KOPT-K1 (cell line): ENCODE results near the gene TEFM.
"Not testable (repeated sequence)": the region's sequence is repeated elsewhere in the genome, so short reads cannot be mapped to it uniquely, and the experiment has no call there.

Experiments
- H3K27ac ChIP-seq: fragments of 200-600 bp; sonication (generic); 2 replicates; pipeline ENCODE4 v1.5.1; 2016; ENCODE audit warnings: antibody characterized with exemption, mild to moderate bottlenecking, low read depth, low read length; ENCODE audit not compliant: poor library complexity, severe bottlenecking
- H3K36me3 ChIP-seq: fragments of 200-600 bp; sonication (generic); 2 replicates; pipeline ENCODE4 v1.5.1; 2017; ENCODE audit warnings: antibody characterized with exemption, mild to moderate bottlenecking, low read length, moderate library complexity; ENCODE audit not compliant: insufficient read depth
- H3K9me3 ChIP-seq: fragments of 200-600 bp; sonication (generic); 2 replicates; pipeline ENCODE4 v1.5.1; 2017; ENCODE audit warnings: antibody characterized with exemption, low read length, mild to moderate bottlenecking; ENCODE audit not compliant: insufficient read depth, poor library complexity, severe bottlenecking

Gene TEFM

DNA sequence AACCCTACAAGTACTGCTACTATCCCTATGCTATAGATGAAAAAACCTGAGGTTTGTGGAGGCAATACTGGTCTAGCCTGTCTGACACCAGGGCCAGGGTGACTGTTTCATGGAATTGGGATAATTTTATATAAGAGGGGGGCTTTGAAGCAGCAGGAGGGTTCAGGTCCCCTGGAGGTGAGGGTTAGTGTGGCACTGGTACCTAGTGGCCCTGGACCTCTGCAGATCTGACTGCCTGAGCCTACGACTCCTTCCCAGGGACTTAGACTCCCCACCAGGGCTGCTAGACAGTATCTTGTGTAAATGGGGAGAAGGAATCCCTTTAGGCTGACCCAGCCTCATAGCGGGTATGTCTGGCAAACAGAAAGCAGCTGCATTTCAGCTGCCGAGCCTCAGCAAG lies 22.5 kb upstream of the TEFM start:
- no peak overlapping the region for H3K27ac ChIP-seq
- no peaks in the 10 kb centered on the region for H3K9me3 ChIP-seq
- H3K36me3 ChIP-seq, result no peaks in the 10 kb centered on the region

- no peaks in the 10 kb centered on the region for H3K9me3 ChIP-seq
- H3K27ac ChIP-seq, result no peak overlapping the region
- H3K36me3 ChIP-seq, result no peaks in the 10 kb centered on the region
Measured at GRCh38 chr17:30927756-30928155, 21.7 kb upstream of the TEFM start.

GRCh38 chr17:30926516-30926915 lies 20.5 kb upstream of the TEFM start:
- no peaks in the 10 kb centered on the region for H3K36me3 ChIP-seq
- no peaks in the 10 kb centered on the region for H3K9me3 ChIP-seq
- H3K27ac ChIP-seq, result no peak overlapping the region

- Histone ChIP-seq H3K9me3 (no peaks in the 10 kb centered on the region), H3K36me3 (no peaks in the 10 kb centered on the region), H3K27ac (no peak overlapping the region)
Measured at GRCh38 chr17:30924341-30924740, 18.3 kb upstream of the TEFM start.

DNA sequence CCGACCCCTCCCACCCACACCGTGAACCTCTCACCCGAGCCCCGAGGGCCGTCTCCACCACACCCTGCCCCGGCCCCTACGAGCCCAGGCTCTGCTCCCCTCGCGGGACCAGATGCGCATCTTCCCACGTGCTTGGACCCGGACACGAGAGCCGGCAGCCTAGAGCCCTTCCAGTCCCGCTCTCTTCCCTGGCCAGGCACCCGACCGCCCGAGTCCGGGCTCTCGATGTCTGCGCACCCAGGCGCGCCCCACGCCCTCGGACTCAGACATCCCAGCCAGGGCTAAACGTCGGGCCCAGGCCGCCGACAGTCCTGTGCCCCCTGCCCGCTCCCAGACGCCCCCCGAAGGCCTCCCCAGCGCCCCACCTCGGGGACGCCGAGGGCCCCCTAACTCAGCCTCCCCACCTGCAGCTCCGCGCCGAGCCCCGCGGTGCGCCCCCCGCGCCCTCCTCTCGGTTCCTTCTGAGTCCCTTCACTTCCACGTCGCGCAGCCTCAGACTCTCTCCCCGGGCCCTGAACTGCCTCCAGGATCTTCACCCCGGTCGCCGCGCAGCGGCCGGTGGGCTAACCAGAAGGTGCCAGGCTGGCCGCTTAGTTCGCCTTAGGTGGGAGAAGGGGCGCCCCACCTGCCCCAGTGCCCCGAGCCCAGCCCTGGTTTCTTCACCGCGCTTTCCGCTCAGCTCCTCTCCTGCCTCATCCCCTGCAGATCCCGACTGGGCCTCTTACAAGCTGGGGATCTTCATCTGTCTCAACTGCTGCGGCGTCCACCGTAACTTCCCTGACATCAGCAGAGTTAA lies 16.4 kb upstream of the TEFM start:
- Histone ChIP-seq H3K36me3 (no peaks in the 10 kb centered on the region), H3K9me3 (no peaks in the 10 kb centered on the region), H3K27ac (no peak overlapping the region)

DNA sequence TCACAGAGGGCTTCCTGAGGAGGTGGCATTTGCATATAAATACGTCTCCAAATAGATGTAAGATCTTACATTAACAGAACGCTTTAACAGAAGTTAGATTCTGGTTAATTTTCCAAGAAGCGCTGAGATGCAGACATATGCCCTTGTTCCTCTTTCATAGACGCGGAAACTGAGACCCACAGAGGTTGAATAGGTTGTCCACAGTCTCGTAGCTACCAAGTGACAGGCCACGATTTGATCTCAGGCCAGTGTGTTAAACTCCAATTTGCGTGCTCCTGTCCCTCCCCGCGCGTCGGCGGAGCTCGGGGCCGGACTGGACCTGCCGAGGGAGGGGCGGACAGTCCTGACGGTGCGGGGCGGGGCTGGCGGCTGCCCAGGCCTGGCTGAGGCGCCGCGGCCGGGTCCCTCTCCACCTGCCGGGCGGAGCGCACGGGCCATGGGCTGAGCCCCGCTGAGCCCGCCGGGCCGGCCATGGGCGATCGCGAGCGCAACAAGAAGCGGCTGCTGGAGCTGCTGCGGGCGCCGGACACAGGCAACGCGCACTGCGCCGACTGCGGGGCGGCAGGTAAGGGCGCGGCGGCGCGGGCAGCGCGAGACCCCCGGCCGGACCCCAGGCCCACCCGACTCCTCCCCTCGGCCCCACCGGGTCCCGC lies 15.6 kb upstream of the TEFM start, which contains the start of gene ADAP2:
ADAP2 (plus strand) TSS at position 402 of the 653 bp plus-strand sequence; CDS start at position 472, 70 bp downstream.
- Histone ChIP-seq H3K27ac (no peak within 1 kb of the TSS), H3K9me3 (no peaks in the 10 kb centered on the region), H3K36me3 (no peaks in the 10 kb centered on the region)

DNA sequence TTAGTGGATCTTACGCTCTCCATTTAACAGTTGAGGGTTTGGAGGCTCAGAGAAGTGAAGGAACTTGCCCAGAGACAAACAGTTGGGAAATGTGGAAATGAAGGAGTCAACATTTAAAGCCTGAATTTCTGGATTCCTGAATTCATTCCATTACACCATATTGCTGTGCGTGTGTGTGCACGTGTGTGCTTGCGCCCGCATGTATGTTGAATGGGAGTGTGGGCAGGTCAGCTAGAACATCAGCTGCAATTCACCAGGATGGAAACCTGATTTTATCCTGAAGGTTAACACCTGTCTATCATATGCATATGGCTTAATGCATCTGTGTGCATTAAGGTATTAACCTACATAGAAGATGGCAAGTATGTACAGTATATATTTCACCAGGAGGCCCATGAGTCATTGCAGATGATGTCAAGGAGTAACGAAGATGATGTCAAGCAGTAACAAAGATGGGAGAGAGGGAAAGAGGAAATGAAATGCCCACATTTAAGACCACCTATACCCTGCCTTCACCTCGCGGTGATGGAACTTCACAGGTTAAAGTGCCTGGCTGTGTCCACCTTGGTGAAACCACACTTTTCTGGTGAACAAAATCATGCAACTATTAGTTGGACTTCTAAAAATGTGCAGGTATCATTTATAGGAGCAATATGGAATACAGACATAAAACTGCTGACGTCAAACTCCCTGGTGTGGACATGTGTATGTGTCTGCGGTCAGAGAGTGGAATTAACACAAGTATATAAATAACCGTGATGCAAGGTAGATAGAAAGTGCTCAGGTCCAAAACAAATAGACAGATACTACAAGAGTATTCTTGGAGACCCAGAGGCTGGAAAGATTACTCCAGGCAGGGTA lies 14.9 kb upstream of the TEFM start:
- no peak overlapping the region for H3K27ac ChIP-seq
- no peaks in the 10 kb centered on the region for H3K9me3 ChIP-seq
- no peaks in the 10 kb centered on the region for H3K36me3 ChIP-seq

GRCh38 chr17:30920282-30920681 lies 14.2 kb upstream of the TEFM start:
- Histone ChIP-seq H3K27ac (no peak overlapping the region), H3K9me3 (no peaks in the 10 kb centered on the region)

DNA sequence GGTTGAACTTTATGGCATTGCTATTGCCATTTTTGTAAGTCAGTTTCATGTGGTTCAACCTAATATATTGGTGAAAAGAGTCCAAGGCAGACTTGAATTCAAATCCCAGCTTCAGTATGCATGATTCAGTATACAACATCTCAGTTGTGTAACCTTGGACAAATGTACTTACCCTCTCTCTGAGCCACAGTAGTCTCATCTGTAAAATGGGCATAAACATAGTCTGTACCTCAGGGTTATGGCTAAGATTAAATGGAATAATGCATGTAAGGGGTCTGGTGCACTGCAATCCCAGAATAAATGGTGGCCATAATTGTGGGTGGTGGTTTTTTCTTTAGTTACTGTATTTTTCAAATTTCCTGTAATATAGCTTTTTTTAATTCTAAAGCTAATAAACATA lies 11.0 kb upstream of the TEFM start:
- H3K9me3 ChIP-seq, result no peaks in the 10 kb centered on the region
- no peak overlapping the region for H3K27ac ChIP-seq
- no peaks in the 10 kb centered on the region for H3K36me3 ChIP-seq

More at GRCh38 chr17:30920282-30920681, 14.2 kb upstream of the TEFM start:
- no peaks in the 10 kb centered on the region for H3K36me3 ChIP-seq

DNA sequence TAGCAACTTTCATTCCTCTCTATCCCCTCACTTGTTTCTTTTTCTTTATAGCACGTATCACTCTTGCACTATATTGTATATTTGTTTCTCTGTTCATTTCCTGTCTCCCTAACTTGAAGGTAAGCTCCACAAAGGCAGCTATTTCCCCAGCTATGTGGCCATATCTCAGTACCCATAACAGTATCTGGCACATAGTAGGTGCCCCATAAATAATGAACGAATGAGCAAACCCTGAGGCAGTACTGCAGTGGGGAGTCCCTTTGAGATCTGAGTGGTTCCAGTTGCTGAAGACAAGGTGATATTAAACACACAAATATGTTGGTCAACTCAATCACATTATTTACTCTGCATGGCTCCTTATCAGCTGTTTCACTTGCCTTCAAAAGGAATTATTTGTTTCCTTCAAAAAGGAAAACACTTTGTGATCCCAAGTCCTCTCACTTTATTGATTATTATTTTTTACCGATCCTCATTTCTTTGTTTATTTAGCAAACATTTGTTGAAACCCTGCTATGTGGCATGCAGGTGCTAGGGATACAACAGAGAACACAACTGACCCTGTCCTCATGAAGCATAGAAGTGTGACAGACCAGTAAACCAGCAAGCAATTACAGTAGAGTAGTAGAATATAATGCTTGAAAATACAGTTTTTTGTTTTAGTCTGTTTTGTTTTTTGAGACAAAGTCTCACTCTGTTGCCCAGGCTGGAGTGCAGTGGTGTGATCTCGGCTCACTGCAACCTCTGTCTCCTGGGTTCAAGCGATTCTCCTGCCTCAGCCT lies 10.0 kb upstream of the TEFM start:
- H3K36me3 ChIP-seq, result no peaks in the 10 kb centered on the region
- no peak overlapping the region for H3K27ac ChIP-seq
- no peaks in the 10 kb centered on the region for H3K9me3 ChIP-seq

DNA sequence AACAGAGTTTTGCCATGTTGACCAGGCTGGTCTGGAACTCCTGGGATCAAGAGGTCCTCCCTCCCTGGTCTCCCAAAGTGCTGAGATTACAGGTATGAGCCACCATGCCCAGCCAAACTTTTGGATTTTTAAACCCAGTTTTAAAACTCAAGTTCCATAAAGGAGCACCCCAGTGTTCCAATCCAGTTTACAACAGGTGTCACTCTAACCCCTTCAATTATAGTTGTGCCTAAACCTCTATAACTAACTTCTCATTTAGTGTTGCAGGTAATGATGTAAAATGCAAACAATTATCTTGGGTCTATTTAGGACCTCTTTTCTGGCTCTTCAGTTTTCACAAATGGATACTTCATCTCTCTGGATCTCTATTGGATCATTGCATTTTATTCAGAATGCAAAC lies 7.9 kb upstream of the TEFM start:
- Histone ChIP-seq H3K9me3 (no peaks in the 10 kb centered on the region), H3K36me3 (no peaks in the 10 kb centered on the region), H3K27ac (no peak overlapping the region)

DNA sequence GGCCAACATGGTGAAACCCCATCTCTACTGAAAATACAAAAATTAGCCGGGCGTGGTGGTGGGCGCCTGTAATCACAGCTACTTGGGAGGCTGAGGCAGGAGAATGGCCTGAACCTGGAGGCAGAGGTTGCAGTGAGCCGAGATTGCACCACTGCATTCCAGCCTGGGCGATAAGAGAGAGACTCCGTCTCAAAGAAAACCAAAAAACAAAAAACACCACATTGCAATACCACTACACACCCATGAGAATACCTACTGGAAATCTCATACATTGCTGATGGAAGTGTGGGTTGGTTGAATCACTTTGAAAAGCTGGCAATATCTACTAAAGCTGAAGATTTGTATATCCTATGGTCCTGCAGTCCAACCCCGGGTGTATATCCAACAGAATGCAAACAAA lies 4.1 kb upstream of the TEFM start:
- H3K36me3 ChIP-seq, H3K27ac ChIP-seq, H3K9me3 ChIP-seq: not testable (repeated sequence)

DNA sequence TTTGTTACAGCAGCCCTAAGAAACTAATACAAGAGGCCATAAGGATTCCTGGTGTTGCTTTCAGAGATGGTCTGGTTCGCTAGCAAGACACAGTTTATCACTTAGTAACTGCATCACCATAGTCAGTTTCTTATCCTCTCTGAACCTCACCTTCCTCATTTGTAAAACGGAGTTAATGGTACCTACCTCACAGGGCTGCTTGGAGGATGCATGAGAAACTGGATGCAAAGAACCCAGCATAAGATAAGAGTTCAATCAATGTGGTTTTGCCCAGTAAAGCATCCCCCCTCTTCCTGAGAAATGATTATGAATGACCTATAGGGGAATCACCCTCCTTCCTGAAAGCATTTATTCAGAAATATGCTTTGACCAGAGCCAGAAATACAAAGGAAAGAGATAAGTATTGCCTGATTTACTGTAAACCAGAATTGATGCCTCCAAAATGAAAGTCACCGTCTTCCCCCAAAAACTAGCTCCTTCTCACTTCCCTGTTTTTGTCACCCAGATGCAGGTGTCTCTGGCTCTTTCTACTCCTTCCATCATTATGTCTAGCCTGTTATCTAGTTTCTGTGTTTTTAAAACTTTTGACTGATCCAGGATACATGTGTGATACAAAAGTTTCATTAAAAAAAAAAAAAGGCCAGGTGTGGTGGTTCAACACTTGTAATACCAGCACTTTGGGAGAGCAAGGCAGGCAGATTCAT lies 2.8 kb upstream of the TEFM start:
- Histone ChIP-seq H3K27ac (no peak overlapping the region), H3K9me3 (no peaks in the 10 kb centered on the region), H3K36me3 (0 out of 2 replicates have a peak, but pooled peaks cover 3% of the 10 kb centered on the region)

DNA sequence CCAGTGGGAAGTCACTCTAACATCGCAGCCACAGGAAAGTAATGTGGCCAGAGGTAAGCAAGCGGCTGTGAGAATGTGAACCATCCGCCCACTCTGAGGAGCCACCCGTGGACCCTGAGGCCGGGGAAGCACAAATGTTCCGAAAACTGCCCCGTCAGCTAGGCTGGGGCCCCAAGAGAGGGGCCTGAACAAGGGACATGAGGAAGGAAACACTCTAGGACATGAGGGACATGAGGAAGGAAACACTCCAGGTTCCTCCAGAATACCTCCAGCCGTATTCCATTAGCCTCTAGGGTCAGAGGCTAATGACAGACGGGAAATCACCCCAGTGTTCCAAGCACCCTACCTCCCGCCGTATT lies 317 bp downstream of the TEFM start:
- Histone ChIP-seq H3K27ac (peak overlapping the region; percentile 69), H3K9me3 (no peaks in the 10 kb centered on the region), H3K36me3 (peaks cover 28% of the 10 kb centered on the region)
